Calu3 (cell line): ENCODE measurements around the gene DPP6. TPM values are rescaled to one million over a fixed set of nuclear protein-coding genes. Genes with fewer than 3 reads are reported as not detected.

ENCODE experiments used
- BruUV-seq: library from RNA; stranded (reverse); fragments of 400-500 nt; replicated peaks from 2 replicates; lab custom pipeline; 2021; lab: Mats Ljungman, UMichigan
- CTCF ChIA-PET: fragments of 300-600 bp; sonication (Branson Sonifier 250); formaldehyde crosslinking; loops from one replicate; lab custom pipeline; 2022; ENCODE audit warnings: antibody characterized with exemption; lab: Charles Lee
- DNase-seq: peaks from one replicate; pipeline ENCODE4 v3.0.0; 2022
- H3K27ac Mint-ChIP-seq: one replicate; pipeline ENCODE4 v1.8.0; 2022; ENCODE audit warnings: mixed read lengths; ENCODE audit not compliant: unreplicated experiment
- H3K27me3 Mint-ChIP-seq: one replicate; pipeline ENCODE4 v1.8.0; 2022; ENCODE audit warnings: mixed read lengths; ENCODE audit not compliant: unreplicated experiment
- H3K36me3 Mint-ChIP-seq: one replicate; pipeline ENCODE4 v1.8.0; 2022; ENCODE audit warnings: mild to moderate bottlenecking, moderate library complexity, mixed read lengths; ENCODE audit not compliant: insufficient read depth, unreplicated experiment
- H3K4me1 Mint-ChIP-seq: one replicate; pipeline ENCODE4 v1.8.0; 2022; ENCODE audit warnings: mild to moderate bottlenecking, low read depth, mixed read lengths; ENCODE audit not compliant: unreplicated experiment
- H3K4me3 Mint-ChIP-seq: one replicate; pipeline ENCODE4 v1.8.0; 2022; ENCODE audit warnings: mild to moderate bottlenecking, low read depth, moderate library complexity, mixed read lengths; ENCODE audit not compliant: unreplicated experiment
- H3K9me3 Mint-ChIP-seq: one replicate; pipeline ENCODE4 v1.8.0; 2022; ENCODE audit warnings: low read depth, mixed read lengths; ENCODE audit not compliant: unreplicated experiment
- CTCF ChIP-seq: fragments of 200-600 bp; IDR thresholded peaks from one replicate; pipeline ENCODE4 v1.8.0; 2022; ENCODE audit warnings: antibody characterized with exemption; ENCODE audit not compliant: unreplicated experiment
- intact Hi-C: fragments of 100-400 bp; cut with micrococcal nuclease; formaldehyde crosslinking; loops from one replicate; pipeline ENCODE4 v1.10.0; 2022; ENCODE audit not compliant: unreplicated experiment
- total RNA-seq: library from RNA; stranded (reverse); gene quantifications from 2 replicates; pipeline ENCODE4 v1.2.3, GENCODE V29; 2022

DPP6 gene
- total RNA-seq, 1 experiment from 2014 or later: not detected

GRCh38 chr7:154881026-154881425, 828.8 kb downstream of the DPP6 start:
- CTCF ChIA-PET: no interaction called here
- intact Hi-C loops: no loop called here
- no peak for DNase-seq
- H3K27me3 Mint-ChIP-seq: no peaks in the 10 kb centered on the region
- BruUV-seq: no TSS peak
- no peaks in the 10 kb centered on the region for H3K36me3 Mint-ChIP-seq
- no peak overlapping the region for H3K27ac Mint-ChIP-seq
- H3K9me3 Mint-ChIP-seq: no peaks in the 10 kb centered on the region
- no peak overlapping the region for H3K4me3 Mint-ChIP-seq
- TF ChIP-seq CTCF: no peak
- H3K4me1 Mint-ChIP-seq: no peaks in the 10 kb centered on the region

GRCh38 chr7:154881526-154881925, 829.3 kb downstream of the DPP6 start:
- no peaks in the 10 kb centered on the region for H3K27me3 Mint-ChIP-seq
- BruUV-seq: no TSS peak
- no peak for TF ChIP-seq CTCF
- DNase-seq: no peak
- intact Hi-C loops: no loop called here
- H3K27ac Mint-ChIP-seq: no peak overlapping the region
- H3K9me3 Mint-ChIP-seq: no peaks in the 10 kb centered on the region
- H3K4me3 Mint-ChIP-seq: no peak overlapping the region
- no peaks in the 10 kb centered on the region for H3K4me1 Mint-ChIP-seq
- CTCF ChIA-PET: no interaction called here
- H3K36me3 Mint-ChIP-seq: no peaks in the 10 kb centered on the region

GRCh38 chr7:154882931-154883474, 830.8 kb downstream of the DPP6 start:
- intact Hi-C loops: no loop called here
- Mint-ChIP-seq H3K4me1 (no peaks in the 10 kb centered on the region), H3K4me3 (no peak overlapping the region), H3K9me3 (no peaks in the 10 kb centered on the region), H3K36me3 (no peaks in the 10 kb centered on the region), H3K27me3 (no peaks in the 10 kb centered on the region), H3K27ac (no peak overlapping the region)
- no peak for TF ChIP-seq CTCF
- CTCF ChIA-PET: no interaction called here
- DNase-seq: no peak
- no TSS peak for BruUV-seq

- intact Hi-C loops: no loop called here
- H3K27ac Mint-ChIP-seq: no peak overlapping the region
- no TSS peak for BruUV-seq
Observed at GRCh38 chr7:154884348-154884920, 832.2 kb downstream of the DPP6 start.

More at GRCh38 chr7:154884348-154884920, 832.2 kb downstream of the DPP6 start:
- no peak for DNase-seq
- TF ChIP-seq CTCF: no peak
- CTCF ChIA-PET: no interaction called here
- Mint-ChIP-seq H3K4me3 (no peak overlapping the region), H3K36me3 (no peaks in the 10 kb centered on the region), H3K9me3 (no peaks in the 10 kb centered on the region), H3K4me1 (no peaks in the 10 kb centered on the region), H3K27me3 (no peaks in the 10 kb centered on the region)
